Osteocyte (in vitro differentiated cells): ENCODE data around the gene CHD3. TPM values are rescaled to one million over a fixed set of nuclear protein-coding genes. Genes with fewer than 3 reads are reported as not detected.

Source experiments
- DNase-seq: peaks from one replicate; pipeline ENCODE4 v3.0.0; 2021; ENCODE audit warnings: mixed read lengths; ENCODE audit not compliant: unreplicated experiment; ENCODE audit errors: extremely low spot score
- H3K27ac Mint-ChIP-seq: one replicate; pipeline ENCODE4 v1.8.0; 2021; ENCODE audit warnings: mild to moderate bottlenecking, mixed read lengths; ENCODE audit not compliant: unreplicated experiment
- H3K27me3 Mint-ChIP-seq: one replicate; pipeline ENCODE4 v1.8.0; 2021; ENCODE audit warnings: mixed read lengths; ENCODE audit not compliant: unreplicated experiment
- H3K36me3 Mint-ChIP-seq: one replicate; pipeline ENCODE4 v1.8.0; 2021; ENCODE audit warnings: mixed read lengths; ENCODE audit not compliant: unreplicated experiment
- H3K4me1 Mint-ChIP-seq: one replicate; pipeline ENCODE4 v1.8.0; 2021; ENCODE audit warnings: mixed read lengths; ENCODE audit not compliant: unreplicated experiment
- H3K4me3 Mint-ChIP-seq: one replicate; pipeline ENCODE4 v1.8.0; 2021; ENCODE audit warnings: mild to moderate bottlenecking, moderate library complexity, mixed read lengths; ENCODE audit not compliant: unreplicated experiment
- H3K9me3 Mint-ChIP-seq: one replicate; pipeline ENCODE4 v1.8.0; 2021; ENCODE audit warnings: mixed read lengths; ENCODE audit not compliant: unreplicated experiment
- total RNA-seq: library from RNA; stranded (reverse); gene quantifications from 2 replicates; pipeline ENCODE4 v1.2.1, GENCODE V29; 2021
- TF ChIP-seq, protein P1 (sequence below): fragments of 200-600 bp; sonication (generic); IDR thresholded peaks from 2 replicates; pipeline ENCODE4 v1.5.0; 2021; ENCODE audit warnings: antibody characterized with exemption, mild to moderate bottlenecking, moderate library complexity

Gene CHD3
- total RNA-seq, 1 donor from 2014 or later, result 206 TPM

DNA sequence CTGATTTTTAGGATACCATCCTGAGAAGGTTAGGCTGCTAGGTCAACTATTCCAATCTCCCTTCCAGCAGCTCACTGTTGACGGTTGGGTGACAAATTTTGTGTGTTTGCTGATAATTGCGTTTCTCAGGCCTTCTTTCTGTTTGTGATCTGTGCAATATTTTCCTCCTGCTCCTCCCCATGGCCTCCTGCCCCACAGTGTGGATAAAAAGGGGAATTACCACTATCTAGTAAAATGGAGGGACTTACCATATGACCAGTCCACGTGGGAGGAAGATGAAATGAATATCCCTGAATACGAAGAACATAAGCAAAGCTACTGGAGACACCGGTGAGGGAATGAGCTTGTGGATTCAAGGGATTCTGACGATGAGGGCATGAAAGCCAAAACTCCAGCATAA is 9.2 kb downstream of the CHD3 start:
- Mint-ChIP-seq H3K27me3 (no peaks in the 10 kb centered on the region), H3K4me3 (no peak overlapping the region), H3K4me1 (no peaks in the 10 kb centered on the region), H3K27ac (peak overlapping the region; percentile 6), H3K9me3 (no peaks in the 10 kb centered on the region), H3K36me3 (peaks cover 71% of the 10 kb centered on the region)
- TF ChIP-seq, protein P1, sequence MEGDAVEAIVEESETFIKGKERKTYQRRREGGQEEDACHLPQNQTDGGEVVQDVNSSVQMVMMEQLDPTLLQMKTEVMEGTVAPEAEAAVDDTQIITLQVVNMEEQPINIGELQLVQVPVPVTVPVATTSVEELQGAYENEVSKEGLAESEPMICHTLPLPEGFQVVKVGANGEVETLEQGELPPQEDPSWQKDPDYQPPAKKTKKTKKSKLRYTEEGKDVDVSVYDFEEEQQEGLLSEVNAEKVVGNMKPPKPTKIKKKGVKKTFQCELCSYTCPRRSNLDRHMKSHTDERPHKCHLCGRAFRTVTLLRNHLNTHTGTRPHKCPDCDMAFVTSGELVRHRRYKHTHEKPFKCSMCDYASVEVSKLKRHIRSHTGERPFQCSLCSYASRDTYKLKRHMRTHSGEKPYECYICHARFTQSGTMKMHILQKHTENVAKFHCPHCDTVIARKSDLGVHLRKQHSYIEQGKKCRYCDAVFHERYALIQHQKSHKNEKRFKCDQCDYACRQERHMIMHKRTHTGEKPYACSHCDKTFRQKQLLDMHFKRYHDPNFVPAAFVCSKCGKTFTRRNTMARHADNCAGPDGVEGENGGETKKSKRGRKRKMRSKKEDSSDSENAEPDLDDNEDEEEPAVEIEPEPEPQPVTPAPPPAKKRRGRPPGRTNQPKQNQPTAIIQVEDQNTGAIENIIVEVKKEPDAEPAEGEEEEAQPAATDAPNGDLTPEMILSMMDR, result peak; percentile 41
- DNase-seq, result no peak

DNA sequence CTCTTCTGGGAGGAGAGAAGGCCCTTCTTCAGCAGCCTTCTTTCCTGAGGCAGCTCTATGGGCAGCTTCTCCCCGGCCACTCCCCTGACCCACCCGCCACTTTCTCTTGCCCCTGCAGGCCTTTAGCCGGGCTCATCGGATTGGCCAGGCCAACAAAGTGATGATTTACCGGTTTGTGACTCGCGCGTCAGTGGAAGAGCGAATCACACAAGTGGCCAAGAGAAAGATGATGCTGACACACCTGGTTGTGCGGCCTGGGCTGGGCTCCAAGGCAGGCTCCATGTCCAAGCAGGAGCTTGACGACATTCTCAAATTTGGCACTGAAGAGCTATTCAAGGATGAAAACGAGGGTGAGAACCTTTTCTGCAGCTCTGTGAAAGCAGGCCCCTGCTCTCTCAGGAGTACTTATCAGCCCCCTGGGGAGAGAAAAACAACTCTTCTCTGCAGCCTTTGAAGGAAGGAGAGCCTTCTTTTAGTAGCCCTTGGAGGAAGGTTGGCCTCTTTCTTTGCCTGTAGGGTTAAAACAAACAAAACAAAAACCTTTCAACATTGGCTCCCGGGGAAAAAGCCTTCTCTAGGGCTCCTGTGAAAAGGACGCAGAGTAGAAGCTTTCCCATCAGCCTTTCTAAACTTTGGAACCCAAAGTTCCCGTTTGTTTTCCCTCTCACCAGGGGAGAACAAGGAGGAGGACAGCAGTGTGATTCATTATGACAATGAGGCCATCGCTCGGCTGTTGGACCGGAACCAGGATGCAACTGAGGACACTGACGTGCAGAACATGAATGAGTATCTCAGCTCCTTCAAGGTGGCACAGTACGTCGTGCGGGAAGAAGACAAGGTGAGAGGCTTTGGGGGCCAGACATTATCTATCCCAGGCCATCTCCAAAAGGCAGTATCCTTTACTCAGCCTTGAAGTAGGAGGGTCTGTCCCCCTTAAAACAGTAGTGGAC is 14.8 kb downstream of the CHD3 start:
- H3K27me3 Mint-ChIP-seq, result no peaks in the 10 kb centered on the region
- no peaks in the 10 kb centered on the region for H3K4me1 Mint-ChIP-seq
- no peak for DNase-seq
- no peak overlapping the region for H3K27ac Mint-ChIP-seq
- TF ChIP-seq, protein P1, result no peak
- peaks cover 82% of the 10 kb centered on the region for H3K36me3 Mint-ChIP-seq
- no peak overlapping the region for H3K4me3 Mint-ChIP-seq
- H3K9me3 Mint-ChIP-seq, result no peaks in the 10 kb centered on the region

DNA sequence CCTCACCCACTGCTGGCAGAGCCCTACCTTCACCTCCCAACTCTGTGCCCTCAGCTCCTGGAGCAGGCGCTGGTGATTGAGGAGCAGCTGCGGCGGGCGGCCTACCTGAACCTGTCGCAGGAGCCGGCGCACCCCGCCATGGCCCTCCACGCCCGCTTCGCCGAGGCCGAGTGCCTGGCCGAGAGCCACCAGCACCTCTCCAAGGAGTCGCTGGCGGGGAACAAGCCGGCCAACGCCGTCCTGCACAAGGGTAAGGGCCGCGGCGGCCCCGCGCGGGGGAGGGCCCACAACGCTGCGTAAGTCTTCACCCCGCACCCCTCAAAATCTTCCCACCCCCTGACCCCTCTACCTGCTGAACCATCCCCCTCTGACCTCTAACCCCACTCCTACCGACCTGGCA is 20.5 kb downstream of the CHD3 start:
- no peaks in the 10 kb centered on the region for H3K9me3 Mint-ChIP-seq
- H3K27ac Mint-ChIP-seq, result no peak overlapping the region
- TF ChIP-seq, protein P1, result no peak
- DNase-seq, result no peak
- H3K4me3 Mint-ChIP-seq, result no peak overlapping the region
- H3K36me3 Mint-ChIP-seq, result peaks cover 63% of the 10 kb centered on the region
- no peaks in the 10 kb centered on the region for H3K27me3 Mint-ChIP-seq
- H3K4me1 Mint-ChIP-seq, result no peaks in the 10 kb centered on the region

DNA sequence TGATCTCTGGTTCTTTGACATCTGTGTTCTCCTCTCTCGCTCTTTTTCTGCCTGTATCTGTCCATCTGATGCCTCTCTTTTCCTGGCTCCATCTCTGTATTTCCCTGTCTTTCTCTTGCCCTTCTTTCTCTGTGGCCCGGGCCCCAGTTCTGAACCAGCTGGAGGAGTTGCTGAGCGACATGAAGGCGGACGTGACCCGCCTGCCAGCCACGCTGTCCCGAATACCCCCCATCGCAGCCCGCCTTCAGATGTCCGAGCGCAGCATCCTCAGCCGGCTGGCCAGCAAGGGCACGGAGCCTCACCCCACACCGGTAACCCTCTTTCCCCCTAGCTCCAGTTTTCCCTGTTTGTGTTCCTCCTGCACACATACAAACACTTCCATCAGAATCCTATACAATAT is 21.7 kb downstream of the CHD3 start:
- TF ChIP-seq, protein P1, result no peak
- Mint-ChIP-seq H3K4me3 (no peak overlapping the region), H3K36me3 (peaks cover 53% of the 10 kb centered on the region), H3K4me1 (peaks cover 8% of the 10 kb centered on the region), H3K27me3 (no peaks in the 10 kb centered on the region), H3K27ac (no peak overlapping the region), H3K9me3 (no peaks in the 10 kb centered on the region)
- no peak for DNase-seq

DNA sequence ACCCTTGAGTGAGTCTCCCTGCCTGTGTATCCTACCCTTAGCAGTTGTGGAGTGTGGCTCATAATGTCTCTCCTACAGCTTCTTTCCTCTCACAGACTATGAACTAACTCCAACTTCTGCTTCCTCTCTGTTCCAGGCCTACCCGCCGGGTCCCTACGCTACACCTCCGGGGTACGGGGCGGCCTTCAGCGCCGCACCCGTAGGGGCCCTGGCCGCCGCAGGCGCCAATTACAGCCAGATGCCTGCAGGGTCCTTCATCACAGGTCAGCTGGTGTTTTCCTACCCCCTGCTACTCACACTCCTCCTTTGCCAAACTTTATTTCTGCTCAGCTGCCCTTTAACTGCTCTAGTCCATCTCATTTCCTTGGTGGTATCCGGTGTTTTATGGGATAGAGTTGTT is 22.1 kb downstream of the CHD3 start:
- no peak overlapping the region for H3K27ac Mint-ChIP-seq
- TF ChIP-seq, protein P1, result no peak
- no peaks in the 10 kb centered on the region for H3K27me3 Mint-ChIP-seq

More for the DNA sequence above, 22.1 kb downstream of the CHD3 start:
- no peak for DNase-seq
- H3K4me1 Mint-ChIP-seq, result peaks cover 13% of the 10 kb centered on the region
- no peak overlapping the region for H3K4me3 Mint-ChIP-seq
- no peaks in the 10 kb centered on the region for H3K9me3 Mint-ChIP-seq
- peaks cover 48% of the 10 kb centered on the region for H3K36me3 Mint-ChIP-seq
